Gastrocnemius medialis (tissue), 4 donors: ENCODE measurements around the gene MPV17.

Source experiments
- CTCF ChIP-seq, 5 experiments: fragments of 450-650 bp in 3 of 5; fragments of 200-600 bp in 2 of 5; sonication (generic) in 2 of 5; IDR thresholded peaks in 4 of 5; conservative IDR thresholded peaks in 1 of 5; 1 replicate in 4 of 5; 2 replicates in 1 of 5; pipeline ENCODE4 v1.5.1; 2016 to 2019; ENCODE audit warnings: antibody characterized with exemption in 5 of 5, mild to moderate bottlenecking in 3 of 5, moderate library complexity in 3 of 5
- POLR2A ChIP-seq, 2 donors: fragments of 450-650 bp; IDR thresholded peaks; one replicate each; pipeline ENCODE4 v1.6.1; 2017; ENCODE audit warnings: antibody characterized with exemption in 2 of 2, mild to moderate bottlenecking in 2 of 2, moderate library complexity in 2 of 2

GRCh38 chr2:27370816-27371620 is 48.1 kb upstream of the MPV17 start:
- TF ChIP-seq CTCF (IDR thresholded peaks at IDR 0.05 in 4 of 5, conservative IDR thresholded peaks at IDR 0.05 in 1 of 5) (no peak), POLR2A (IDR thresholded peaks at IDR 0.05) (no peak)
